Keratinocyte (primary cell): ENCODE results near the gene ERMP1.

Experiments used
- CTCF ChIP-seq, 3 experiments: IDR thresholded peaks in 1 of 3; conservative IDR thresholded peaks in 1 of 3; optimal IDR thresholded peaks in 1 of 3; 2 replicates in 2 of 3; 3 replicates in 1 of 3; pipeline versions ENCODE3 to v1.5.1; 2011; ENCODE audit warnings: low read length in 3 of 3, mild to moderate bottlenecking in 3 of 3, moderate library complexity in 2 of 3, control low read depth in 1 of 3, inconsistent platforms in 1 of 3; ENCODE audit not compliant: insufficient read depth in 2 of 3; ENCODE audit errors: extremely low read depth in 1 of 3
- EZH2 ChIP-seq: IDR thresholded peaks from one replicate; pipeline ENCODE4 v1.6.1; 2012; ENCODE audit warnings: inconsistent platforms, mild to moderate bottlenecking, low read length, moderate library complexity

- TF ChIP-seq CTCF (optimal IDR thresholded peaks at IDR 0.05 in 1 of 3, IDR thresholded peaks at IDR 0.05 in 1 of 3, conservative IDR thresholded peaks at IDR 0.05 in 1 of 3; ENCODE audit: extremely low read depth in 1 of 3, insufficient read depth in 2 of 3, low read length in 3 of 3), result no peak
- TF ChIP-seq EZH2, result no peak
These were observed 21.2 kb downstream of the ERMP1 start for GRCh38 chr9:5811751-5812150.
